Neural progenitor cell (in vitro differentiated cells): Measurements from ENCODE around the gene DOCK10. TPM values are rescaled to one million over a fixed set of nuclear protein-coding genes. Genes with fewer than 3 reads are reported as not detected.

Experiments
- DNase-seq: peaks from one replicate; pipeline ENCODE4 v3.0.0-alpha.2; 2016; ENCODE audit warnings: low spot score
- H2AFZ ChIP-seq: fragments of 200-600 bp; sonication (generic); replicated peaks from 2 replicates; pipeline ENCODE4 v1.6.1; 2016; ENCODE audit warnings: antibody characterized with exemption
- H3F3A ChIP-seq: fragments of 200-600 bp; sonication (generic); 2 replicates; pipeline ENCODE4 v1.6.1; 2016; ENCODE audit warnings: antibody characterized with exemption, low read depth
- H3K27ac ChIP-seq: fragments of 200-600 bp; sonication (generic); 2 replicates; pipeline ENCODE4 v1.5.1; 2016; ENCODE audit warnings: mild to moderate bottlenecking
- H3K27me3 ChIP-seq: fragments of 200-600 bp; sonication (generic); 2 replicates; pipeline ENCODE4 v1.6.1; 2016; ENCODE audit warnings: mild to moderate bottlenecking, moderate library complexity
- H3K36me3 ChIP-seq: fragments of 200-600 bp; sonication (generic); 2 replicates; pipeline ENCODE4 v1.5.1; 2016
- H3K4me1 ChIP-seq: fragments of 200-600 bp; sonication (generic); 2 replicates; pipeline ENCODE4 v1.6.1; 2016; ENCODE audit warnings: mixed run types
- H3K4me2 ChIP-seq: fragments of 200-600 bp; sonication (generic); 2 replicates; pipeline ENCODE4 v1.6.1; 2016
- H3K4me3 ChIP-seq: fragments of 200-600 bp; sonication (generic); 2 replicates; pipeline ENCODE4 v1.5.1; 2016
- H3K79me2 ChIP-seq: fragments of 200-600 bp; sonication (generic); 2 replicates; pipeline ENCODE4 v1.6.1; 2016; ENCODE audit warnings: low read depth
- H3K9ac ChIP-seq: fragments of 200-600 bp; sonication (generic); 2 replicates; pipeline ENCODE4 v1.6.1; 2016
- H3K9me3 ChIP-seq: fragments of 200-600 bp; sonication (generic); 2 replicates; pipeline ENCODE4 v1.5.1; 2016; ENCODE audit warnings: low read depth
- H4K20me1 ChIP-seq: fragments of 200-600 bp; sonication (generic); 2 replicates; pipeline ENCODE4 v1.6.1; 2016; ENCODE audit warnings: low read depth
- H3K27ac Mint-ChIP-seq: 3 replicates; pipeline ENCODE4 v1.8.0; 2021; ENCODE audit warnings: mixed read lengths
- H3K27me3 Mint-ChIP-seq: 2 replicates; pipeline ENCODE4 v1.8.0; 2022; ENCODE audit warnings: low read depth, mild to moderate bottlenecking, inconsistent platforms, moderate library complexity, mixed read lengths; ENCODE audit not compliant: insufficient read depth
- H3K36me3 Mint-ChIP-seq: 3 replicates; pipeline ENCODE4 v1.8.0; 2021; ENCODE audit warnings: mixed read lengths
- H3K4me1 Mint-ChIP-seq: 3 replicates; pipeline ENCODE4 v1.8.0; 2021; ENCODE audit warnings: mixed read lengths
- H3K4me3 Mint-ChIP-seq: 3 replicates; pipeline ENCODE4 v1.8.0; 2021; ENCODE audit warnings: mild to moderate bottlenecking, moderate library complexity, mixed read lengths
- H3K9me3 Mint-ChIP-seq: 3 replicates; pipeline ENCODE4 v1.8.0; 2020; ENCODE audit warnings: mixed read lengths
- CTCF ChIP-seq: fragments of 200-600 bp; sonication (generic); IDR thresholded peaks from 2 replicates; pipeline ENCODE4 v1.5.1; 2017; ENCODE audit warnings: antibody characterized with exemption, mild to moderate bottlenecking
- EZH2 ChIP-seq: fragments of 200-600 bp; sonication (generic); IDR thresholded peaks from 2 replicates; pipeline ENCODE4 v1.6.1; 2017; ENCODE audit warnings: antibody characterized with exemption, mild to moderate bottlenecking, moderate library complexity
- EZH2phosphoT487 ChIP-seq: fragments of 200-600 bp; sonication (generic); IDR thresholded peaks from 2 replicates; pipeline ENCODE4 v1.6.1; 2017; ENCODE audit warnings: antibody characterized with exemption
- total RNA-seq: library from RNA; depleted of rRNA; stranded (reverse); fragments of >200 nt; gene quantifications from 2 replicates; pipeline ENCODE4 v1.2.3, GENCODE V29; 2015; ENCODE audit warnings: low replicate concordance

Gene DOCK10
- total RNA-seq, 1 donor from 2014 or later: 1.1 TPM

GRCh38 chr2:225019105-225019504 lies 23.2 kb downstream of the DOCK10 start:
- H2AFZ ChIP-seq: no peak overlapping the region
- H3K9me3 Mint-ChIP-seq: no peaks in the 10 kb centered on the region
- no peak overlapping the region for H3K27ac ChIP-seq
- no peaks in the 10 kb centered on the region for H3K9me3 ChIP-seq
- no peaks in the 10 kb centered on the region for H3F3A ChIP-seq
- H3K27me3 ChIP-seq: no peaks in the 10 kb centered on the region
- no peak overlapping the region for H3K9ac ChIP-seq
- no peaks in the 10 kb centered on the region for H3K36me3 ChIP-seq
- no peaks in the 10 kb centered on the region for H3K27me3 Mint-ChIP-seq
- H3K36me3 Mint-ChIP-seq: no peaks in the 10 kb centered on the region
- H4K20me1 ChIP-seq: no peaks in the 10 kb centered on the region
- H3K4me3 Mint-ChIP-seq: no peak overlapping the region
- H3K4me1 Mint-ChIP-seq: no peaks in the 10 kb centered on the region
- H3K4me1 ChIP-seq: no peaks in the 10 kb centered on the region
- no peak overlapping the region for H3K27ac Mint-ChIP-seq
- no peaks in the 10 kb centered on the region for H3K79me2 ChIP-seq
- H3K4me3 ChIP-seq: no peak overlapping the region
- H3K4me2 ChIP-seq: no peak overlapping the region
- TF ChIP-seq CTCF (no peak), EZH2 (no peak), EZH2phosphoT487 (no peak)
- no peak for DNase-seq

- H3K27me3 ChIP-seq: no peaks in the 10 kb centered on the region
- H3K79me2 ChIP-seq: no peaks in the 10 kb centered on the region
- H3K27ac ChIP-seq: no peak overlapping the region
- no peak overlapping the region for H2AFZ ChIP-seq
- no peaks in the 10 kb centered on the region for H3K9me3 ChIP-seq
- DNase-seq: no peak
- Mint-ChIP-seq H3K27me3 (no peaks in the 10 kb centered on the region), H3K27ac (no peak overlapping the region), H3K4me3 (no peak overlapping the region), H3K4me1 (no peaks in the 10 kb centered on the region), H3K36me3 (no peaks in the 10 kb centered on the region), H3K9me3 (no peaks in the 10 kb centered on the region)
- no peak overlapping the region for H3K4me2 ChIP-seq
- TF ChIP-seq EZH2 (no peak), CTCF (peak; percentile 3)
- no peaks in the 10 kb centered on the region for H3K4me1 ChIP-seq
- H3K36me3 ChIP-seq: no peaks in the 10 kb centered on the region
- no peaks in the 10 kb centered on the region for H4K20me1 ChIP-seq
- H3K4me3 ChIP-seq: no peak overlapping the region
- no peaks in the 10 kb centered on the region for H3F3A ChIP-seq
- H3K9ac ChIP-seq: no peak overlapping the region
These were observed 24.6 kb downstream of the DOCK10 start for GRCh38 chr2:225017713-225018112.

GRCh38 chr2:225017098-225017685 lies 25.1 kb downstream of the DOCK10 start:
- Histone ChIP-seq H3K27ac (no peak overlapping the region), H3K4me2 (no peak overlapping the region), H3K36me3 (no peaks in the 10 kb centered on the region), H3K27me3 (no peaks in the 10 kb centered on the region), H3K9ac (no peak overlapping the region), H2AFZ (no peak overlapping the region), H3K4me1 (no peaks in the 10 kb centered on the region), H3F3A (no peaks in the 10 kb centered on the region), H3K4me3 (no peak overlapping the region), H3K79me2 (no peaks in the 10 kb centered on the region), H4K20me1 (no peaks in the 10 kb centered on the region), H3K9me3 (no peaks in the 10 kb centered on the region)
- no peaks in the 10 kb centered on the region for H3K9me3 Mint-ChIP-seq
- H3K36me3 Mint-ChIP-seq: no peaks in the 10 kb centered on the region
- no peak overlapping the region for H3K27ac Mint-ChIP-seq
- H3K4me1 Mint-ChIP-seq: no peaks in the 10 kb centered on the region
- DNase-seq: no peak
- no peak for TF ChIP-seq CTCF
- TF ChIP-seq EZH2phosphoT487: no peak
- TF ChIP-seq EZH2: no peak
- no peak overlapping the region for H3K4me3 Mint-ChIP-seq
- H3K27me3 Mint-ChIP-seq: no peaks in the 10 kb centered on the region
